HEK293T (cell line): ENCODE measurements around the gene CYP26B1.

ENCODE experiments used
- CTCF ChIA-PET: fragments of 350-600 bp; formaldehyde crosslinking; extraction: SDS; loops from one replicate; lab custom pipeline; 2021; ENCODE audit warnings: antibody characterized with exemption, inconsistent platforms; lab: Yijun Ruan, JAX
- POLR2A ChIA-PET: fragments of 350-600 bp; formaldehyde crosslinking; extraction: SDS; loops from one replicate; lab custom pipeline; 2020; ENCODE audit warnings: antibody characterized with exemption, inconsistent platforms; lab: Yijun Ruan, JAX
- DNase-seq: peaks from one replicate; pipeline ENCODE4 v3.0.0; 2012; ENCODE audit warnings: mixed read lengths; ENCODE audit errors: extremely low spot score
- ARNT ChIP-seq: fragments of 450-650 bp; IDR thresholded peaks from 2 replicates; pipeline ENCODE4 v1.6.1; 2017; ENCODE audit warnings: mild to moderate bottlenecking
- BHLHE40 ChIP-seq: fragments of 450-650 bp; IDR thresholded peaks from 2 replicates; pipeline ENCODE4 v1.6.1; 2016; ENCODE audit warnings: mild to moderate bottlenecking, moderate library complexity, borderline replicate concordance
- CTBP1 ChIP-seq: fragments of 450-650 bp; IDR thresholded peaks from 2 replicates; pipeline ENCODE4 v1.6.1; 2016; ENCODE audit warnings: borderline replicate concordance
- ELF4 ChIP-seq: fragments of 450-650 bp; IDR thresholded peaks from 2 replicates; pipeline ENCODE4 v1.6.1; 2017; ENCODE audit warnings: antibody characterized with exemption
- FOXA1 ChIP-seq: fragments of 450-650 bp; IDR thresholded peaks from 2 replicates; pipeline ENCODE4 v1.6.1; 2016; ENCODE audit warnings: mild to moderate bottlenecking
- FOXK2 ChIP-seq: fragments of 450-650 bp; IDR thresholded peaks from 2 replicates; pipeline ENCODE4 v1.6.1; 2016; ENCODE audit warnings: mild to moderate bottlenecking
- FOXM1 ChIP-seq: fragments of 450-650 bp; IDR thresholded peaks from 2 replicates; pipeline ENCODE4 v1.6.1; 2017; ENCODE audit warnings: mild to moderate bottlenecking, borderline replicate concordance
- HDGF ChIP-seq: fragments of 450-650 bp; IDR thresholded peaks from 2 replicates; pipeline ENCODE4 v1.6.1; 2017; ENCODE audit warnings: antibody characterized with exemption, borderline replicate concordance
- L3MBTL2 ChIP-seq: fragments of 450-650 bp; conservative IDR thresholded peaks from 2 replicates; pipeline ENCODE4 v1.6.1; 2016; ENCODE audit warnings: mild to moderate bottlenecking
- LEF1 ChIP-seq: fragments of 450-650 bp; IDR thresholded peaks from 2 replicates; pipeline ENCODE4 v1.6.1; 2017; ENCODE audit warnings: mild to moderate bottlenecking, borderline replicate concordance
- NFRKB ChIP-seq: fragments of 450-650 bp; IDR thresholded peaks from 2 replicates; pipeline ENCODE4 v1.6.1; 2016; ENCODE audit warnings: mild to moderate bottlenecking, moderate library complexity
- PKNOX1 ChIP-seq: fragments of 450-650 bp; IDR thresholded peaks from 2 replicates; pipeline ENCODE4 v1.6.1; 2016
- SP1 ChIP-seq: fragments of 450-650 bp; IDR thresholded peaks from 2 replicates; pipeline ENCODE4 v1.6.1; 2017
- SUZ12 ChIP-seq: fragments of 450-650 bp; IDR thresholded peaks from 2 replicates; pipeline ENCODE4 v1.6.1; 2016; ENCODE audit warnings: mild to moderate bottlenecking
- TARDBP ChIP-seq: fragments of 450-650 bp; IDR thresholded peaks from 2 replicates; pipeline ENCODE4 v1.6.1; 2016
- ZNF384 ChIP-seq: fragments of 450-650 bp; IDR thresholded peaks from 2 replicates; pipeline ENCODE4 v1.6.1; 2016

The CYP26B1 gene

GRCh38 chr2:72153026-72153791, 5.5 kb upstream of the CYP26B1 start:
- TF ChIP-seq ARNT (no peak), CTBP1 (no peak), ELF4 (no peak), L3MBTL2 (no peak), FOXA1 (no peak), FOXK2 (no peak), BHLHE40 (no peak), ZNF384 (no peak), HDGF (no peak), TARDBP (no peak), NFRKB (no peak), SP1 (no peak), PKNOX1 (no peak), FOXM1 (no peak), SUZ12 (no peak), LEF1 (no peak)
- no peak for DNase-seq
- CTCF ChIA-PET, result interaction anchor here (1.2 to 1.5 kb wide), 2 partner anchors 229 to 426 kb away, joined by 4 read pairs; no protein-coding TSS in a partner anchor
- POLR2A ChIA-PET, result no interaction called here

DNA sequence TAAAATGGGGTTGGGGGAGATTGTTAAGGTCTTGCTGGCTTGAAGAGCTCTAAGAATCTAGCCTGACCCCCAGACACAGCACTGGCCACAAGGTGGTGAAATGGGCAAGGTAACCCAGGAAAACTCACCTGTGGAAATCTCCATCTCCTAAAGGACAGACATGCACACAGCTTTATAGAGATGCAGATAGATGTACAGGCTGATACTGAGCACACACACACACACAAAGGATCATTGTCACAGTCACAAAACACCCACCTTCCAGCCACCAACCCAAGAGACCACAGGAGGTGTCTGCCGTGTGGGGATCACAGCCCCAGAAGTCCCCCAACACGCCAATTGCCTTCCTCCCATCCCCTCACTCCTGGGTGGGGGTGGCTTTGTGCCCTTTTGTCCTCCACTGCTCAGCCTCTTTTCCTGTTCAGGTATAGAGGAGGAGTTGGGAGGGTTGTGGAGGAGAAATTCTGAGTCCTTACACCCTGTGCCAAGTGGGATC, 3.2 kb upstream of the CYP26B1 start:
- POLR2A ChIA-PET, result interaction anchor here (1.3 kb wide), 1 partner anchor 227 kb away, joined by 4 read pairs; no protein-coding TSS in a partner anchor
- TF ChIP-seq ZNF384 (no peak), CTBP1 (no peak), ELF4 (no peak), SP1 (no peak), FOXM1 (no peak), NFRKB (no peak), FOXA1 (no peak), PKNOX1 (no peak), FOXK2 (no peak), ARNT (no peak), HDGF (no peak), L3MBTL2 (no peak), TARDBP (no peak), SUZ12 (no peak), BHLHE40 (no peak), LEF1 (no peak)
- DNase-seq, result no peak
- CTCF ChIA-PET, result interaction anchor here (1.0 to 4.9 kb wide), 11 partner anchors 11 to 606 kb away, joined by 3 to 46 read pairs (median 4); no protein-coding TSS in a partner anchor

- peak; percentile 83 for DNase-seq
- POLR2A ChIA-PET, result interaction anchor here (1.3 kb wide), 1 partner anchor 227 kb away, joined by 4 read pairs; no protein-coding TSS in a partner anchor
- CTCF ChIA-PET, result interaction anchor here (0.7 to 4.9 kb wide), 12 partner anchors 12 to 606 kb away, joined by 3 to 46 read pairs (median 4); no protein-coding TSS in a partner anchor
- no peak for TF ChIP-seq HDGF
- no peak for TF ChIP-seq LEF1
- TF ChIP-seq BHLHE40, result no peak
- TF ChIP-seq TARDBP, result no peak
- no peak for TF ChIP-seq ZNF384
- no peak for TF ChIP-seq ARNT
- TF ChIP-seq PKNOX1, result no peak
- no peak for TF ChIP-seq FOXA1
- no peak for TF ChIP-seq NFRKB
- no peak for TF ChIP-seq FOXM1
- no peak for TF ChIP-seq FOXK2
Measured at GRCh38 chr2:72150157-72150860, 2.6 kb upstream of the CYP26B1 start.

- ChIA-PET CTCF (interaction anchor here (0.7 to 4.9 kb wide), 12 partner anchors 12 to 605 kb away, joined by 3 to 46 read pairs (median 4); no protein-coding TSS in a partner anchor), POLR2A (interaction anchor here (1.3 kb wide), 1 partner anchor 226 kb away, joined by 4 read pairs; no protein-coding TSS in a partner anchor)
- TF ChIP-seq L3MBTL2 (peak; percentile 46; the same call in 1 of the 2 replicates), HDGF (no peak)
- no peak for DNase-seq
Measured at GRCh38 chr2:72149556-72150156, 2.0 kb upstream of the CYP26B1 start.

DNA sequence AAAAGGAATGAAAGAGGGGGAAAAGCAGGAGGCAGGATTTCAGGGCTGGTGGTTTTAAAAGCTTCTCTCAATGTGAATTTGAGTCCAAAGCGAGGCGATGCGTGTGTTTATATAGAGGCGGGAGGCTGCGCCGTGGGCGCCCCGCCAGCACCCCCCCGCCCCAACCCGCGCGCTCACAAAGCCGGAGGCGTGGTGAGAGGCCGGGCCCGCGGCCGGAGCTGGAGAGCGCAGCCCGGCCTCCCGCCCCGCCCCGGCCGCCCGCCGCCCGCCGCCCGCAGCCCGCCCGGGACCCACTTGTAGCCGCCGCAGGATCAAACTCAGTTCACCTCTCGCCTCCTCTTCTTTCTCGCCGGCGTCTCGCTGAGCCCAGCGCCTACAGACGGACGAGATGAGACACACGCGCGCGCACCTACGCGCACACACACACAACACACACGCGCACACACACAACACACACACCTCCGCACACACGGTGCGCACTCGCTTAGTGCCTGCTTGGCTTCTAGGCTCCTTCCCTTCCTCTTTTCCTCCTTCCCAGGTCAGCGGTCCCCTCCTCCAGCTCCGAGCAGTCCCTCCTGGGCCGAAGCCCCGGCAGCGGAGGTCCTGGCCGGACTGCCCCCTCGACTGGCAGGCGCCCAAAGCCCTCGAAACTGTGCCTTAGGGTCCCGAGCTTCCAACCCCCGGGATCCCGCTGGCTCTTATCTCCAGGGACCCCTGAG, 1.3 kb upstream of the CYP26B1 start:
- ChIA-PET POLR2A (no interaction called here), CTCF (interaction anchor here (4.9 kb wide), 1 partner anchor 225 kb away, joined by 46 read pairs; no protein-coding TSS in a partner anchor)
- TF ChIP-seq NFRKB (no peak), ARNT (no peak), SUZ12 (no peak), FOXM1 (no peak), LEF1 (no peak)
- peak; percentile 45 for DNase-seq
